Hypothalamus (tissue), 51 donors: ENCODE measurements around the gene ITPA.

Experiments
- DNase-seq, 51 donors: peaks; one replicate each; lab custom pipeline; 2025; lab: John Stamatoyannopoulos, UW

Gene ITPA

GRCh38 chr20:3239867-3240775, 30.8 kb downstream of the ITPA start:
- DNase-seq, result no peak

- no peak for DNase-seq
Measured at GRCh38 chr20:3240776-3241363, 31.6 kb downstream of the ITPA start.

- DNase-seq, result no peak
Measured at GRCh38 chr20:3242172-3242692, 32.9 kb downstream of the ITPA start.

GRCh38 chr20:3243718-3244358, 34.5 kb downstream of the ITPA start:
- no peak for DNase-seq

GRCh38 chr20:3244613-3245012, 35.3 kb downstream of the ITPA start:
- DNase-seq, result no peak

- DNase-seq, result no peak
Measured at GRCh38 chr20:3245156-3245555, 35.9 kb downstream of the ITPA start.

GRCh38 chr20:3245711-3246110, 36.4 kb downstream of the ITPA start:
- DNase-seq, result no peak

- DNase-seq, result no peak
Measured at GRCh38 chr20:3246682-3247081, 37.4 kb downstream of the ITPA start.

GRCh38 chr20:3247638-3248037, 38.3 kb downstream of the ITPA start:
- no peak for DNase-seq

GRCh38 chr20:3248167-3248992, 39.1 kb downstream of the ITPA start:
- DNase-seq, result peak in 1 of 51 donors; percentile 15

- no peak for DNase-seq
Measured at GRCh38 chr20:3248993-3249347, 39.7 kb downstream of the ITPA start.

GRCh38 chr20:3250091-3250504, 40.8 kb downstream of the ITPA start:
- DNase-seq, result no peak

GRCh38 chr20:3251806-3252205, 42.5 kb downstream of the ITPA start:
- DNase-seq, result peak in 33 of 51 donors; percentile 7 to 69 (median 40)

GRCh38 chr20:3255728-3256127, 46.4 kb downstream of the ITPA start:
- DNase-seq, result no peak

GRCh38 chr20:3258429-3258828, 49.1 kb downstream of the ITPA start:
- no peak for DNase-seq

GRCh38 chr20:3262566-3262965, 53.3 kb downstream of the ITPA start:
- no peak for DNase-seq

GRCh38 chr20:3270051-3270450, 60.8 kb downstream of the ITPA start:
- DNase-seq, result no peak

GRCh38 chr20:3273371-3273770, 64.1 kb downstream of the ITPA start:
- no peak for DNase-seq
